ENCODE measurements around the gene FRMD3. TPM values are rescaled to one million over a fixed set of nuclear protein-coding genes. Genes with fewer than 3 reads are reported as not detected.

FRMD3 gene
- total and polyA plus RNA-seq, 8 donors, result 0.87 to 2.6 (median 1.5) TPM

- no peak for TF ChIP-seq CTCF (IDR thresholded peaks at IDR 0.05)
- Histone ChIP-seq H3K36me3 (no peaks in the 10 kb centered on the region), H3K27ac (no peak overlapping the region), H3K27me3 (no peaks in the 10 kb centered on the region), H3K4me1 (no peaks in the 10 kb centered on the region), H3K4me3 (no peak overlapping the region), H3K9me3 (no peaks in the 10 kb centered on the region)
- ATAC-seq (peak in 1 of 4 donors; percentile 20), DNase-seq (no peak), FAIRE-seq (no peak)
- WGBS, 2 donors, result 53 to 79% methylated on average over 1 of the region's 1 CpG
- intact Hi-C loops (cut with DNase I), result no loop called here
Observed at GRCh38 chr9:83511051-83511450, 27.1 kb downstream of the FRMD3 start.

GRCh38 chr9:83509402-83509801 is 28.8 kb downstream of the FRMD3 start:
- FAIRE-seq, result no peak

GRCh38 chr9:83508067-83508466 is 30.1 kb downstream of the FRMD3 start:
- DNase-seq, result no peak
- no peaks in the 10 kb centered on the region for H3K36me3 ChIP-seq
- intact Hi-C loops (cut with DNase I), result loop anchor here in 1 of 3 donors (10.0 kb wide), 1 partner anchor 57 kb away; no protein-coding TSS in a partner anchor
- no peak overlapping the region for H3K4me3 ChIP-seq
- WGBS, 2 donors, result 93 to 94% methylated on average over 4 of the region's 4 CpGs
- no peaks in the 10 kb centered on the region for H3K9me3 ChIP-seq
- ATAC-seq, result no peak
- H3K27me3 ChIP-seq, result no peaks in the 10 kb centered on the region
- H3K4me1 ChIP-seq, result no peaks in the 10 kb centered on the region
- H3K27ac ChIP-seq, result no peak overlapping the region
- no peak for TF ChIP-seq CTCF (IDR thresholded peaks at IDR 0.05)
- FAIRE-seq, result no peak

More at GRCh38 chr9:83509402-83509801, 28.8 kb downstream of the FRMD3 start:
- Histone ChIP-seq H3K27ac (no peak overlapping the region), H3K4me3 (no peak overlapping the region), H3K27me3 (no peaks in the 10 kb centered on the region), H3K36me3 (no peaks in the 10 kb centered on the region), H3K9me3 (no peaks in the 10 kb centered on the region), H3K4me1 (no peaks in the 10 kb centered on the region)
- no peak for TF ChIP-seq CTCF (IDR thresholded peaks at IDR 0.05)
- intact Hi-C loops (cut with DNase I), result loop anchor here in 1 of 3 donors (10.0 kb wide), 1 partner anchor 55 kb away; no protein-coding TSS in a partner anchor
- no peak for ATAC-seq
- 67 to 80% methylated on average over 8 of the region's 8 CpGs for WGBS, 2 donors
- DNase-seq, result no peak

GRCh38 chr9:83505282-83505681 is 32.9 kb downstream of the FRMD3 start:
- Histone ChIP-seq H3K36me3 (no peaks in the 10 kb centered on the region), H3K9me3 (no peaks in the 10 kb centered on the region), H3K27ac (no peak overlapping the region), H3K27me3 (no peaks in the 10 kb centered on the region), H3K4me1 (no peaks in the 10 kb centered on the region), H3K4me3 (no peak overlapping the region)
- intact Hi-C loops (cut with DNase I), result loop anchor here in 1 of 3 donors (10.0 kb wide), 1 partner anchor 60 kb away; no protein-coding TSS in a partner anchor
- no peak for ATAC-seq
- no peak for DNase-seq
- 58 to 62% methylated on average over 4 of the region's 4 CpGs for WGBS, 2 donors
- no peak for TF ChIP-seq CTCF (IDR thresholded peaks at IDR 0.05)
- FAIRE-seq, result no peak

- FAIRE-seq (no peak), DNase-seq (no peak), ATAC-seq (no peak)
- H3K36me3 ChIP-seq, result no peaks in the 10 kb centered on the region
- H3K27me3 ChIP-seq, result no peaks in the 10 kb centered on the region
- H3K4me1 ChIP-seq, result no peaks in the 10 kb centered on the region
- H3K9me3 ChIP-seq, result no peaks in the 10 kb centered on the region
- intact Hi-C loops (cut with DNase I), result loop anchor here in 1 of 3 donors (10.0 kb wide), 1 partner anchor 61 kb away; no protein-coding TSS in a partner anchor
- no peak overlapping the region for H3K4me3 ChIP-seq
- no peak overlapping the region for H3K27ac ChIP-seq
- no peak for TF ChIP-seq CTCF (IDR thresholded peaks at IDR 0.05)
- WGBS, 2 donors, result 74 to 78% methylated on average over 6 of the region's 6 CpGs
Observed at GRCh38 chr9:83503866-83504265, 34.3 kb downstream of the FRMD3 start.
